GM12892 (cell line): ENCODE data around the gene KCNQ1OT1.
A peak's percentile ranks its signal among the peaks of the same experiment; 100 is the strongest.
"Not testable (repeated sequence)": the region's sequence is repeated elsewhere in the genome, so short reads cannot be mapped to it uniquely, and the experiment has no call there.

ENCODE experiments used
- DNase-seq: peaks from one replicate; pipeline ENCODE4 v3.0.0; 2011; ENCODE audit not compliant: insufficient read length
- FAIRE-seq: peaks from 2 replicates; lab custom pipeline; 2011; peaks lifted over from hg19 to GRCh38; lab: Jason Lieb, UNC
- POLR2A ChIP-seq: IDR thresholded peaks from 2 replicates; pipeline ENCODE4 v1.6.1; 2011; ENCODE audit warnings: low read depth, low read length, control low read depth
- POLR2AphosphoS5 ChIP-seq: IDR thresholded peaks from 2 replicates; pipeline ENCODE4 v1.6.1; 2011; ENCODE audit warnings: low read depth, low read length, control low read depth
- TAF1 ChIP-seq: IDR thresholded peaks from 2 replicates; pipeline ENCODE4 v1.6.1; 2011; ENCODE audit warnings: low read depth, mild to moderate bottlenecking, control low read depth, low read length, borderline replicate concordance

KCNQ1OT1 gene

GRCh38 chr11:2649848-2650247, 49.9 kb downstream of the KCNQ1OT1 start:
- no peak for DNase-seq
- no peak for TF ChIP-seq POLR2A
- no peak for FAIRE-seq

GRCh38 chr11:2649400-2649799, 50.4 kb downstream of the KCNQ1OT1 start:
- DNase-seq (no peak), FAIRE-seq (no peak)
- TF ChIP-seq POLR2A: no peak
- no peak for TF ChIP-seq TAF1
- TF ChIP-seq POLR2AphosphoS5: no peak

- FAIRE-seq (no peak), DNase-seq (no peak)
- no peak for TF ChIP-seq TAF1
These were observed 51.8 kb downstream of the KCNQ1OT1 start for GRCh38 chr11:2647953-2648352.

GRCh38 chr11:2647167-2647566, 52.6 kb downstream of the KCNQ1OT1 start:
- no peak for DNase-seq
- no peak for FAIRE-seq
- TF ChIP-seq POLR2A: no peak
- no peak for TF ChIP-seq POLR2AphosphoS5
- TF ChIP-seq TAF1: no peak

GRCh38 chr11:2645779-2646118, 54.0 kb downstream of the KCNQ1OT1 start:
- DNase-seq (no peak), FAIRE-seq (no peak)
- no peak for TF ChIP-seq POLR2AphosphoS5
- TF ChIP-seq POLR2A: no peak
- TF ChIP-seq TAF1: no peak

GRCh38 chr11:2644844-2645778, 54.7 kb downstream of the KCNQ1OT1 start:
- TF ChIP-seq POLR2A (no peak), POLR2AphosphoS5 (no peak), TAF1 (no peak)
- no peak for FAIRE-seq
- no peak for DNase-seq

- FAIRE-seq: no peak
- no peak for DNase-seq
- TF ChIP-seq POLR2A (no peak), POLR2AphosphoS5 (no peak), TAF1 (no peak)
These were observed 56.0 kb downstream of the KCNQ1OT1 start for GRCh38 chr11:2643746-2644145.

GRCh38 chr11:2641623-2642022, 58.2 kb downstream of the KCNQ1OT1 start:
- FAIRE-seq (no peak), DNase-seq (no peak)
- no peak for TF ChIP-seq POLR2A
- no peak for TF ChIP-seq POLR2AphosphoS5
- TF ChIP-seq TAF1: no peak

GRCh38 chr11:2639763-2640162, 60.0 kb downstream of the KCNQ1OT1 start:
- DNase-seq, FAIRE-seq: not testable (repeated sequence)

GRCh38 chr11:2631161-2631560, 68.6 kb downstream of the KCNQ1OT1 start:
- FAIRE-seq (no peak), DNase-seq (no peak)
- TF ChIP-seq TAF1 (no peak), POLR2A (no peak), POLR2AphosphoS5 (no peak)

GRCh38 chr11:2630679-2631078, 69.1 kb downstream of the KCNQ1OT1 start:
- FAIRE-seq (no peak), DNase-seq (no peak)
- TF ChIP-seq POLR2AphosphoS5 (no peak), TAF1 (no peak), POLR2A (no peak)

GRCh38 chr11:2625183-2625582, 74.6 kb downstream of the KCNQ1OT1 start:
- no peak for TF ChIP-seq POLR2A
- no peak for TF ChIP-seq TAF1
- no peak for TF ChIP-seq POLR2AphosphoS5
- FAIRE-seq (no peak), DNase-seq (no peak)

GRCh38 chr11:2621894-2622293, 77.9 kb downstream of the KCNQ1OT1 start:
- TF ChIP-seq POLR2AphosphoS5 (no peak), POLR2A (no peak), TAF1 (no peak)
- FAIRE-seq (peak; percentile 83), DNase-seq (no peak)
